K562 (cell line): ENCODE results near the gene AGAP1. TPM values are rescaled to one million over a fixed set of nuclear protein-coding genes. Genes with fewer than 3 reads are reported as not detected.

ENCODE experiments used
- ATAC-seq: fragments of 200-7000 bp; cut with Tn5 transposase; 3 replicates; pipeline ENCODE4 v1.9.1; 2020; ENCODE audit warnings: moderate library complexity
- BruUV-seq: library from RNA; stranded (reverse); fragments of 400-500 nt; replicated peaks from 2 replicates; lab custom pipeline; 2021; lab: Mats Ljungman, UMichigan
- CTCF ChIA-PET: fragments of 300-600 bp; formaldehyde crosslinking; extraction: SDS; loops from one replicate; lab custom pipeline; 2021; ENCODE audit warnings: low intra/inter-chr PET ratio; lab: Yijun Ruan, JAX
- POLR2A ChIA-PET: fragments of 300-600, 350-650 bp; sonication (Branson Sonifier 250); formaldehyde crosslinking; extraction: SDS; loops from one replicate; lab custom pipeline; 2021; ENCODE audit warnings: antibody characterized with exemption, inconsistent platforms; lab: Yijun Ruan, JAX
- DNase-seq, 4 experiments: peaks; one replicate each; pipeline versions ENCODE4 v3.0.0 to v3.0.0-alpha.2; 2011 to 2018; ENCODE audit warnings: low spot score in 3 of 4, mixed read lengths in 3 of 4; ENCODE audit errors: extremely low read depth in 1 of 4
- FAIRE-seq: peaks from 2 replicates; lab custom pipeline; 2011; peaks lifted over from hg19 to GRCh38; lab: Jason Lieb, UNC
- H2AFZ ChIP-seq: 2 replicates; pipeline ENCODE4 v1.6.0; 2011; ENCODE audit warnings: low read depth, low read length, control low read depth, inconsistent platforms
- H3K27ac ChIP-seq: fragments of 200-600 bp; 3 replicates; pipeline ENCODE4 v1.8.0; 2011; ENCODE audit warnings: low read depth, mild to moderate bottlenecking, control low read depth, inconsistent platforms, low read length, moderate library complexity, mixed read lengths; ENCODE audit errors: extremely low read depth
- H3K27me3 ChIP-seq, 2 experiments: fragments of 300-600 bp in 1 of 2; 2 replicates in 1 of 2; 3 replicates in 1 of 2; pipeline versions ENCODE4 v1.6.0 to v1.8.0; 2011; ENCODE audit warnings: inconsistent platforms in 2 of 2, low read length in 2 of 2, mild to moderate bottlenecking in 1 of 2, mixed read lengths in 1 of 2, moderate library complexity in 1 of 2; ENCODE audit not compliant: control insufficient read depth in 2 of 2, insufficient read depth in 2 of 2
- H3K36me3 ChIP-seq: fragments of 300-600 bp; 3 replicates; pipeline ENCODE4 v1.8.0; 2011; ENCODE audit warnings: mild to moderate bottlenecking, low read length, inconsistent platforms; ENCODE audit not compliant: control insufficient read depth, insufficient read depth
- H3K4me1 ChIP-seq, 2 experiments: fragments of 200-600 bp in 1 of 2; replicated peaks in 1 of 2; 2 replicates in 1 of 2; 3 replicates in 1 of 2; pipeline versions ENCODE4 v1.5.1 to v1.8.0; 2011; ENCODE audit warnings: inconsistent platforms in 2 of 2, low read length in 2 of 2, mild to moderate bottlenecking in 1 of 2, mixed read lengths in 1 of 2, moderate library complexity in 1 of 2; ENCODE audit not compliant: control insufficient read depth in 2 of 2, insufficient read depth in 2 of 2
- H3K4me2 ChIP-seq: 2 replicates; pipeline ENCODE4 v1.6.1; 2011; ENCODE audit warnings: low read length, control low read depth, inconsistent platforms, mixed read lengths; ENCODE audit not compliant: insufficient read depth
- H3K4me3 ChIP-seq: fragments of 200-600 bp; sonication (generic), shearing (Covaris generic); 2 replicates; pipeline ENCODE4 v1.5.1; 2016; ENCODE audit warnings: control low read depth, inconsistent platforms
- H3K79me2 ChIP-seq: fragments of 200-600 bp; 3 replicates; pipeline ENCODE4 v1.8.0; 2011; ENCODE audit warnings: low read length, inconsistent platforms; ENCODE audit not compliant: control insufficient read depth, insufficient read depth
- H3K9ac ChIP-seq, 2 experiments: 2 replicates each; pipeline versions ENCODE4 v1.6.0 to v1.6.1; 2011; ENCODE audit warnings: low read depth in 2 of 2, low read length in 2 of 2, control low read depth in 1 of 2, inconsistent platforms in 1 of 2, mild to moderate bottlenecking in 1 of 2, mixed read lengths in 1 of 2; ENCODE audit not compliant: insufficient read depth in 1 of 2
- H3K9me1 ChIP-seq: one replicate; pipeline ENCODE4 v1.6.0; 2011; ENCODE audit warnings: inconsistent platforms, mild to moderate bottlenecking, low read length, moderate library complexity; ENCODE audit not compliant: control insufficient read depth, insufficient read depth
- H3K9me3 ChIP-seq: replicated peaks from 2 replicates; pipeline ENCODE4 v1.5.1; 2011; ENCODE audit warnings: low read depth, low read length, inconsistent platforms; ENCODE audit not compliant: control insufficient read depth, insufficient read depth
- H4K20me1 ChIP-seq: replicated peaks from 2 replicates; pipeline ENCODE4 v1.6.1; 2011; ENCODE audit warnings: low read length, inconsistent platforms, mixed read lengths; ENCODE audit not compliant: control insufficient read depth, insufficient read depth
- CREB5 ChIP-seq: fragments of 250-450 bp; sonication (Bioruptor Pico); IDR thresholded peaks from 2 replicates; pipeline ENCODE4 v1.5.0; 2020; ENCODE audit warnings: mild to moderate bottlenecking
- ELF2 ChIP-seq: fragments of 250-450 bp; sonication (Bioruptor Pico); IDR thresholded peaks from 2 replicates; pipeline ENCODE4 v1.5.0; 2021; ENCODE audit warnings: mild to moderate bottlenecking
- EZH2 ChIP-seq: IDR thresholded peaks from 2 replicates; pipeline ENCODE4 v1.6.1; 2012; ENCODE audit warnings: low read depth, mild to moderate bottlenecking, inconsistent platforms, low read length, borderline replicate concordance
- SOX6 ChIP-seq: fragments of 450-650 bp; IDR thresholded peaks from 2 replicates; pipeline ENCODE4 v1.6.1; 2014; ENCODE audit warnings: mild to moderate bottlenecking
- TAF1 ChIP-seq: IDR thresholded peaks from 2 replicates; pipeline ENCODE4 v1.6.1; 2011; ENCODE audit warnings: mild to moderate bottlenecking, low read length, moderate library complexity; ENCODE audit not compliant: insufficient read depth, control insufficient read depth, severe bottlenecking; ENCODE audit errors: extremely low read depth
- WGBS: fragments of 100-300 bp; shearing (Covaris generic); methylation state at CpG from one replicate; pipeline ENCODE4 v1.1.6; 2016; ENCODE audit warnings: low coverage, mixed read lengths; ENCODE audit not compliant: insufficient coverage; ENCODE audit errors: missing lambda C conversion rate; 5-methylcytosine and 5-hydroxymethylcytosine counted together
- in situ Hi-C: fragments of 300-500 bp; cut with MboI; formaldehyde crosslinking; loops from 4 replicates; pipeline ENCODE4 v1.15.0; 2018; ENCODE audit warnings: inconsistent platforms, mixed read lengths
- intact Hi-C: fragments of 100-400 bp; cut with micrococcal nuclease; formaldehyde crosslinking; loops from 2 replicates; pipeline ENCODE4 v1.14.2; 2022
- polyA plus RNA-seq, 8 experiments: library from polyadenylated mRNA; depleted of rRNA in 4 of 8; stranded (reverse) in 5 of 8; unstranded in 3 of 8; fragments of >200 nt; fragmentation: Nextera tagmentation in 2 of 8; fragmentation: Illumina TruSeq in 1 of 8; extraction: Ambion mirVana in 2 of 8; extraction: Trizol in 1 of 8; gene quantifications; 2 replicates each; pipeline versions ENCODE4 v1.2.1 to v1.2.3, GENCODE V29; 2011 to 2014; ENCODE audit warnings: inconsistent platforms in 1 of 8, missing spikeins in 1 of 8
- total RNA-seq, 7 experiments: library from RNA; depleted of rRNA in 6 of 7; stranded (reverse); fragments of >200 nt in 6 of 7; fragmentation: Illumina TruSeq in 2 of 7; extraction: Trizol in 2 of 7; gene quantifications; 2 replicates each; pipeline versions ENCODE4 v1.2.1 to v1.2.3, GENCODE V29; 2011 to 2021; ENCODE audit warnings: low replicate concordance in 1 of 7

Gene AGAP1
- total and polyA plus RNA-seq, 9 of the 15 experiments (the other 6 are each of a cell fraction or from before 2014, with no cell fraction given) = 1.3 to 24.0 (median 10.6) TPM

GRCh38 chr2:236017446-236017845 is 523.6 kb downstream of the AGAP1 start (continued):
- TF ChIP-seq EZH2 = no peak
- no peak for TF ChIP-seq ELF2 (CRISPR knock-in tag)
- TF ChIP-seq, all 486 proteins: peak for 0

- CTCF ChIA-PET = no interaction called here
- H3K9ac ChIP-seq = no peak overlapping the region
- ATAC-seq (no peak), DNase-seq (no peak), FAIRE-seq (no peak)
- no peak overlapping the region for H3K4me3 ChIP-seq
- no peaks in the 10 kb centered on the region for H3K79me2 ChIP-seq
- no peaks in the 10 kb centered on the region for H3K9me3 ChIP-seq
- no peak for TF ChIP-seq SOX6
- no peak for TF ChIP-seq CREB5 (CRISPR knock-in tag)
- no peak for TF ChIP-seq TAF1
- H3K36me3 ChIP-seq = no peaks in the 10 kb centered on the region
- WGBS = 100% methylated on average over 2 of the region's 8 CpGs
- intact Hi-C loops = no loop called here
- no peaks in the 10 kb centered on the region; a peak in 1 of 5 replicates for H3K4me1 ChIP-seq
- H4K20me1 ChIP-seq = no peaks in the 10 kb centered on the region
- no peaks in the 10 kb centered on the region for H3K9me1 ChIP-seq
- in situ Hi-C loops = no loop called here
- H3K27ac ChIP-seq = no peak overlapping the region
- POLR2A ChIA-PET = no interaction called here
- H3K27me3 ChIP-seq = no peaks in the 10 kb centered on the region
- no peak overlapping the region for H3K4me2 ChIP-seq
- no TSS peak for BruUV-seq
- no peak overlapping the region for H2AFZ ChIP-seq
These were observed 525.6 kb downstream of the AGAP1 start for GRCh38 chr2:236019434-236019833.
